WTC11 (cell line): ENCODE data around the gene CD2AP. TPM values are rescaled to one million over a fixed set of nuclear protein-coding genes. Genes with fewer than 3 reads are reported as not detected.

Source experiments
- ATAC-seq: fragments of 200-7000 bp; cut with Tn5 transposase; 2 replicates; pipeline ENCODE4 v1.10.0; 2021; ENCODE audit warnings: mild to moderate bottlenecking, moderate library complexity
- CTCF ChIA-PET: fragments of 300-600 bp; sonication (Branson Sonifier 250); formaldehyde crosslinking; loops from one replicate; lab custom pipeline; 2021; ENCODE audit warnings: antibody characterized with exemption; lab: Charles Lee
- POLR2A ChIA-PET: fragments of 350-600 bp; sonication (Branson Sonifier 250); formaldehyde crosslinking; loops from one replicate; lab custom pipeline; 2021; ENCODE audit warnings: antibody characterized with exemption; lab: Charles Lee
- DNase-seq: peaks from one replicate; pipeline ENCODE4 v3.0.0; 2021; ENCODE audit warnings: low spot score
- H3K27ac Mint-ChIP-seq: 2 replicates; pipeline ENCODE4 v1.8.0; 2021; ENCODE audit warnings: mixed read lengths
- H3K27me3 Mint-ChIP-seq: 2 replicates; pipeline ENCODE4 v1.8.0; 2021; ENCODE audit warnings: low read depth, mild to moderate bottlenecking, moderate library complexity, mixed read lengths
- H3K36me3 Mint-ChIP-seq: 2 replicates; pipeline ENCODE4 v1.8.0; 2021; ENCODE audit warnings: mixed read lengths
- H3K4me1 Mint-ChIP-seq: 2 replicates; pipeline ENCODE4 v1.8.0; 2022; ENCODE audit warnings: mixed read lengths
- H3K4me3 Mint-ChIP-seq: 2 replicates; pipeline ENCODE4 v1.8.0; 2021; ENCODE audit warnings: mild to moderate bottlenecking, moderate library complexity, mixed read lengths
- H3K9me3 Mint-ChIP-seq: 2 replicates; pipeline ENCODE4 v1.8.0; 2021; ENCODE audit warnings: mixed read lengths
- CREM ChIP-seq: sonication (generic); formaldehyde crosslinking; IDR thresholded peaks from 2 replicates; pipeline ENCODE4 v1.8.1; 2022; ENCODE audit warnings: mild to moderate bottlenecking, missing genetic modification reagents, moderate library complexity
- GTF2I ChIP-seq: fragments of 250-450 bp; sonication (Bioruptor Pico); conservative IDR thresholded peaks from 2 replicates; pipeline ENCODE4 v1.4.0; 2021; ENCODE audit warnings: mild to moderate bottlenecking
- HMGA2 ChIP-seq: fragments of 250-450 bp; sonication (Bioruptor Pico); IDR thresholded peaks from 2 replicates; pipeline ENCODE4 v1.4.0; 2021; ENCODE audit warnings: mild to moderate bottlenecking, moderate library complexity
- PRRX2 ChIP-seq: fragments of 250-450 bp; sonication (Bioruptor Pico); IDR thresholded peaks from 2 replicates; pipeline ENCODE4 v1.8.0; 2021; ENCODE audit warnings: mild to moderate bottlenecking
- ZNF671 ChIP-seq: fragments of 250-450 bp; sonication (Bioruptor Pico); IDR thresholded peaks from 2 replicates; pipeline ENCODE4 v1.8.0; 2021; ENCODE audit warnings: mild to moderate bottlenecking
- total RNA-seq: library from RNA; stranded (reverse); gene quantifications from 3 replicates; pipeline ENCODE4 v1.2.3, GENCODE V29; 2021
- TF ChIP-seq, protein P1 (sequence below): sonication (generic); formaldehyde crosslinking; IDR thresholded peaks from 2 replicates; pipeline ENCODE4 v1.8.1; 2022; ENCODE audit warnings: mild to moderate bottlenecking, missing genetic modification reagents, moderate library complexity, borderline replicate concordance
- TF ChIP-seq, protein P2 (sequence below): sonication (generic); formaldehyde crosslinking; IDR thresholded peaks from 2 replicates; pipeline ENCODE4 v1.8.1; 2022; ENCODE audit warnings: mild to moderate bottlenecking, moderate library complexity, missing genetic modification reagents
- TF ChIP-seq, protein P3 (sequence below): sonication (generic); formaldehyde crosslinking; IDR thresholded peaks from 2 replicates; pipeline ENCODE4 v1.8.1; 2023; ENCODE audit warnings: mild to moderate bottlenecking, missing genetic modification reagents, moderate library complexity
- TF ChIP-seq, protein P4 (sequence below): sonication (generic); formaldehyde crosslinking; IDR thresholded peaks from 2 replicates; pipeline ENCODE4 v1.8.0; 2023; ENCODE audit warnings: missing genetic modification reagents
- TF ChIP-seq, protein P5 (sequence below): sonication (generic); formaldehyde crosslinking; IDR thresholded peaks from 2 replicates; pipeline ENCODE4 v1.8.1; 2023; ENCODE audit warnings: mild to moderate bottlenecking, missing genetic modification reagents
- TF ChIP-seq, protein P6 (sequence below): fragments of 250-450 bp; sonication (Bioruptor Pico); IDR thresholded peaks from 2 replicates; pipeline ENCODE4 v1.8.0; 2021; ENCODE audit warnings: mild to moderate bottlenecking
- TF ChIP-seq, protein P7 (sequence below): sonication (generic); formaldehyde crosslinking; IDR thresholded peaks from 2 replicates; pipeline ENCODE4 v1.8.0; 2023; ENCODE audit warnings: missing genetic modification reagents, mild to moderate bottlenecking, borderline replicate concordance

CD2AP gene
- total RNA-seq, 1 experiment from 2014 or later, result 77.0 TPM

DNA sequence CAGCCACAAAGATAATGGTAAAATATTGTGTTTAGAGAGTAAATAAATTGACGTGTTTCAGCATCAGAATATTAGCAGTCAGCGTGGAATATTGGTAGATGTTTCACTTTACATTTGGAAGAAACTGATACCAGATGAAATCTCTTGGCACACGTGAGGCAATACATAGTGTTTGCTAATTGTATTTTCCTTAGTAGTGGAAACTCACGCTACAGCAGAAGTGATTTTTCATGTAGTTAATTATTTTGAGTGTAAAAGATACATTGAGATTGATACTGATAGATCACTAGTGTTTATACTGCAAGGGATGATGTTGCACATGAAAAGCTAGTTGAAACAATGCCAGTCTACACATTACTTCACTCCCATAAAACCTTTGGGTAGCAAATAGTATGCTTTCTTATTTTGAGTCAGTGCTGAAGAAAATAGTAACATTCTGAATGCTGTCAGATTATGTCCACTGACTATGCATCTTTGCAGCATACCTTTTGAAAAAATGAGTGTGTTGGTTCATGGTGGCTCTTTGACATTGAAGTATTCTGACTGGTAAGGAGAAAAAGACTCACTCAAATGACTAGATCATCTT lies 59.3 kb downstream of the CD2AP start (continued):
- TF ChIP-seq, protein P1, sequence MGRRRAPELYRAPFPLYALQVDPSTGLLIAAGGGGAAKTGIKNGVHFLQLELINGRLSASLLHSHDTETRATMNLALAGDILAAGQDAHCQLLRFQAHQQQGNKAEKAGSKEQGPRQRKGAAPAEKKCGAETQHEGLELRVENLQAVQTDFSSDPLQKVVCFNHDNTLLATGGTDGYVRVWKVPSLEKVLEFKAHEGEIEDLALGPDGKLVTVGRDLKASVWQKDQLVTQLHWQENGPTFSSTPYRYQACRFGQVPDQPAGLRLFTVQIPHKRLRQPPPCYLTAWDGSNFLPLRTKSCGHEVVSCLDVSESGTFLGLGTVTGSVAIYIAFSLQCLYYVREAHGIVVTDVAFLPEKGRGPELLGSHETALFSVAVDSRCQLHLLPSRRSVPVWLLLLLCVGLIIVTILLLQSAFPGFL (CRISPR knock-in tag), result no peak
- no peak for TF ChIP-seq CREM (CRISPR knock-in tag)
- no peak for TF ChIP-seq HMGA2 (CRISPR knock-in tag)
- TF ChIP-seq ZNF671 (CRISPR knock-in tag), result no peak
- TF ChIP-seq, protein P2, sequence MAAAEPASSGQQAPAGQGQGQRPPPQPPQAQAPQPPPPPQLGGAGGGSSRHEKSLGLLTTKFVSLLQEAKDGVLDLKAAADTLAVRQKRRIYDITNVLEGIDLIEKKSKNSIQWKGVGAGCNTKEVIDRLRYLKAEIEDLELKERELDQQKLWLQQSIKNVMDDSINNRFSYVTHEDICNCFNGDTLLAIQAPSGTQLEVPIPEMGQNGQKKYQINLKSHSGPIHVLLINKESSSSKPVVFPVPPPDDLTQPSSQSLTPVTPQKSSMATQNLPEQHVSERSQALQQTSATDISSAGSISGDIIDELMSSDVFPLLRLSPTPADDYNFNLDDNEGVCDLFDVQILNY (CRISPR knock-in tag), result no peak
- TF ChIP-seq, protein P3, sequence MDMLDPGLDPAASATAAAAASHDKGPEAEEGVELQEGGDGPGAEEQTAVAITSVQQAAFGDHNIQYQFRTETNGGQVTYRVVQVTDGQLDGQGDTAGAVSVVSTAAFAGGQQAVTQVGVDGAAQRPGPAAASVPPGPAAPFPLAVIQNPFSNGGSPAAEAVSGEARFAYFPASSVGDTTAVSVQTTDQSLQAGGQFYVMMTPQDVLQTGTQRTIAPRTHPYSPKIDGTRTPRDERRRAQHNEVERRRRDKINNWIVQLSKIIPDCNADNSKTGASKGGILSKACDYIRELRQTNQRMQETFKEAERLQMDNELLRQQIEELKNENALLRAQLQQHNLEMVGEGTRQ, result no peak
- TF ChIP-seq, protein P4, sequence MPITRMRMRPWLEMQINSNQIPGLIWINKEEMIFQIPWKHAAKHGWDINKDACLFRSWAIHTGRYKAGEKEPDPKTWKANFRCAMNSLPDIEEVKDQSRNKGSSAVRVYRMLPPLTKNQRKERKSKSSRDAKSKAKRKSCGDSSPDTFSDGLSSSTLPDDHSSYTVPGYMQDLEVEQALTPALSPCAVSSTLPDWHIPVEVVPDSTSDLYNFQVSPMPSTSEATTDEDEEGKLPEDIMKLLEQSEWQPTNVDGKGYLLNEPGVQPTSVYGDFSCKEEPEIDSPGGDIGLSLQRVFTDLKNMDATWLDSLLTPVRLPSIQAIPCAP, result no peak

DNA sequence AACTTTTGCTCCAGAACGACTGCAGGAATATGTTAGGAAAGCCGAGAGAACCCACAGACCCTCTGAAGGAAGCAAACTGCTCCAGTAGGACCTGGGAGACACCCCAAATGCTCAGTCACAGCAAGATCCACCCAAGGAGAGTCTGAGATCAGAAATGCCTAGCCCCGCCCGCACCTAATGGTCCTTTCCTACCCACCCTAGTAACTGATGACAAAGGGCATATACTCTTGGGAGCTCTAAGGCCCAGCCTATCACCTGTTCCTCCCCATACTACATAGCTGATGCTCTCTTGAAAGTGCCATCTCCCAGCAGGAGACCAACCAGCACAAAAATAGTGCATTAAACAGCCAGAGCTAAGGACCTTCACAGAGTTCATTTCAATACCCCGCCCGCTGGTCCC lies 67.6 kb downstream of the CD2AP start:
- no peak for DNase-seq
- H3K4me1 Mint-ChIP-seq, result no peaks in the 10 kb centered on the region
- TF ChIP-seq, protein P2 (CRISPR knock-in tag), result no peak
- TF ChIP-seq CREM (CRISPR knock-in tag), result no peak
- no peak for TF ChIP-seq GTF2I (CRISPR knock-in tag)
- TF ChIP-seq, protein P5, sequence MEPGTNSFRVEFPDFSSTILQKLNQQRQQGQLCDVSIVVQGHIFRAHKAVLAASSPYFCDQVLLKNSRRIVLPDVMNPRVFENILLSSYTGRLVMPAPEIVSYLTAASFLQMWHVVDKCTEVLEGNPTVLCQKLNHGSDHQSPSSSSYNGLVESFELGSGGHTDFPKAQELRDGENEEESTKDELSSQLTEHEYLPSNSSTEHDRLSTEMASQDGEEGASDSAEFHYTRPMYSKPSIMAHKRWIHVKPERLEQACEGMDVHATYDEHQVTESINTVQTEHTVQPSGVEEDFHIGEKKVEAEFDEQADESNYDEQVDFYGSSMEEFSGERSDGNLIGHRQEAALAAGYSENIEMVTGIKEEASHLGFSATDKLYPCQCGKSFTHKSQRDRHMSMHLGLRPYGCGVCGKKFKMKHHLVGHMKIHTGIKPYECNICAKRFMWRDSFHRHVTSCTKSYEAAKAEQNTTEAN (CRISPR knock-in tag), result no peak
- TF ChIP-seq, protein P6, sequence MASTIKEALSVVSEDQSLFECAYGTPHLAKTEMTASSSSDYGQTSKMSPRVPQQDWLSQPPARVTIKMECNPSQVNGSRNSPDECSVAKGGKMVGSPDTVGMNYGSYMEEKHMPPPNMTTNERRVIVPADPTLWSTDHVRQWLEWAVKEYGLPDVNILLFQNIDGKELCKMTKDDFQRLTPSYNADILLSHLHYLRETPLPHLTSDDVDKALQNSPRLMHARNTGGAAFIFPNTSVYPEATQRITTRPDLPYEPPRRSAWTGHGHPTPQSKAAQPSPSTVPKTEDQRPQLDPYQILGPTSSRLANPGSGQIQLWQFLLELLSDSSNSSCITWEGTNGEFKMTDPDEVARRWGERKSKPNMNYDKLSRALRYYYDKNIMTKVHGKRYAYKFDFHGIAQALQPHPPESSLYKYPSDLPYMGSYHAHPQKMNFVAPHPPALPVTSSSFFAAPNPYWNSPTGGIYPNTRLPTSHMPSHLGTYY (CRISPR knock-in tag), result no peak
- no peak for TF ChIP-seq PRRX2 (CRISPR knock-in tag)
- TF ChIP-seq, protein P7, sequence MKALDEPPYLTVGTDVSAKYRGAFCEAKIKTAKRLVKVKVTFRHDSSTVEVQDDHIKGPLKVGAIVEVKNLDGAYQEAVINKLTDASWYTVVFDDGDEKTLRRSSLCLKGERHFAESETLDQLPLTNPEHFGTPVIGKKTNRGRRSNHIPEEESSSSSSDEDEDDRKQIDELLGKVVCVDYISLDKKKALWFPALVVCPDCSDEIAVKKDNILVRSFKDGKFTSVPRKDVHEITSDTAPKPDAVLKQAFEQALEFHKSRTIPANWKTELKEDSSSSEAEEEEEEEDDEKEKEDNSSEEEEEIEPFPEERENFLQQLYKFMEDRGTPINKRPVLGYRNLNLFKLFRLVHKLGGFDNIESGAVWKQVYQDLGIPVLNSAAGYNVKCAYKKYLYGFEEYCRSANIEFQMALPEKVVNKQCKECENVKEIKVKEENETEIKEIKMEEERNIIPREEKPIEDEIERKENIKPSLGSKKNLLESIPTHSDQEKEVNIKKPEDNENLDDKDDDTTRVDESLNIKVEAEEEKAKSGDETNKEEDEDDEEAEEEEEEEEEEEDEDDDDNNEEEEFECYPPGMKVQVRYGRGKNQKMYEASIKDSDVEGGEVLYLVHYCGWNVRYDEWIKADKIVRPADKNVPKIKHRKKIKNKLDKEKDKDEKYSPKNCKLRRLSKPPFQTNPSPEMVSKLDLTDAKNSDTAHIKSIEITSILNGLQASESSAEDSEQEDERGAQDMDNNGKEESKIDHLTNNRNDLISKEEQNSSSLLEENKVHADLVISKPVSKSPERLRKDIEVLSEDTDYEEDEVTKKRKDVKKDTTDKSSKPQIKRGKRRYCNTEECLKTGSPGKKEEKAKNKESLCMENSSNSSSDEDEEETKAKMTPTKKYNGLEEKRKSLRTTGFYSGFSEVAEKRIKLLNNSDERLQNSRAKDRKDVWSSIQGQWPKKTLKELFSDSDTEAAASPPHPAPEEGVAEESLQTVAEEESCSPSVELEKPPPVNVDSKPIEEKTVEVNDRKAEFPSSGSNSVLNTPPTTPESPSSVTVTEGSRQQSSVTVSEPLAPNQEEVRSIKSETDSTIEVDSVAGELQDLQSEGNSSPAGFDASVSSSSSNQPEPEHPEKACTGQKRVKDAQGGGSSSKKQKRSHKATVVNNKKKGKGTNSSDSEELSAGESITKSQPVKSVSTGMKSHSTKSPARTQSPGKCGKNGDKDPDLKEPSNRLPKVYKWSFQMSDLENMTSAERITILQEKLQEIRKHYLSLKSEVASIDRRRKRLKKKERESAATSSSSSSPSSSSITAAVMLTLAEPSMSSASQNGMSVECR (CRISPR knock-in tag), result no peak
- H3K36me3 Mint-ChIP-seq, result peaks cover 82% of the 10 kb centered on the region
- ChIA-PET CTCF (no interaction called here), POLR2A (interaction anchor here (0.7 kb wide), 1 partner anchor 68 kb away, joined by 3 read pairs; the partner anchor contains the start of gene CD2AP)
- no peak overlapping the region for H3K4me3 Mint-ChIP-seq
- H3K27ac Mint-ChIP-seq, result no peak overlapping the region
- ATAC-seq, result peak; percentile 36; the same call in 1 of the 2 replicates
- H3K27me3 Mint-ChIP-seq, result no peaks in the 10 kb centered on the region
- peaks cover 36% of the 10 kb centered on the region for H3K9me3 Mint-ChIP-seq
